HG03095 (cell line): Measurements from ENCODE around the gene ATP5PB.

Experiments
- ATAC-seq: cut with Tn5 transposase; IDR thresholded peaks from one replicate; pipeline ENCODE4 v1.9.1; 2021; ENCODE audit warnings: moderate library complexity; ENCODE audit not compliant: unreplicated experiment

ATP5PB gene, protein sequence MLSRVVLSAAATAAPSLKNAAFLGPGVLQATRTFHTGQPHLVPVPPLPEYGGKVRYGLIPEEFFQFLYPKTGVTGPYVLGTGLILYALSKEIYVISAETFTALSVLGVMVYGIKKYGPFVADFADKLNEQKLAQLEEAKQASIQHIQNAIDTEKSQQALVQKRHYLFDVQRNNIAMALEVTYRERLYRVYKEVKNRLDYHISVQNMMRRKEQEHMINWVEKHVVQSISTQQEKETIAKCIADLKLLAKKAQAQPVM

DNA sequence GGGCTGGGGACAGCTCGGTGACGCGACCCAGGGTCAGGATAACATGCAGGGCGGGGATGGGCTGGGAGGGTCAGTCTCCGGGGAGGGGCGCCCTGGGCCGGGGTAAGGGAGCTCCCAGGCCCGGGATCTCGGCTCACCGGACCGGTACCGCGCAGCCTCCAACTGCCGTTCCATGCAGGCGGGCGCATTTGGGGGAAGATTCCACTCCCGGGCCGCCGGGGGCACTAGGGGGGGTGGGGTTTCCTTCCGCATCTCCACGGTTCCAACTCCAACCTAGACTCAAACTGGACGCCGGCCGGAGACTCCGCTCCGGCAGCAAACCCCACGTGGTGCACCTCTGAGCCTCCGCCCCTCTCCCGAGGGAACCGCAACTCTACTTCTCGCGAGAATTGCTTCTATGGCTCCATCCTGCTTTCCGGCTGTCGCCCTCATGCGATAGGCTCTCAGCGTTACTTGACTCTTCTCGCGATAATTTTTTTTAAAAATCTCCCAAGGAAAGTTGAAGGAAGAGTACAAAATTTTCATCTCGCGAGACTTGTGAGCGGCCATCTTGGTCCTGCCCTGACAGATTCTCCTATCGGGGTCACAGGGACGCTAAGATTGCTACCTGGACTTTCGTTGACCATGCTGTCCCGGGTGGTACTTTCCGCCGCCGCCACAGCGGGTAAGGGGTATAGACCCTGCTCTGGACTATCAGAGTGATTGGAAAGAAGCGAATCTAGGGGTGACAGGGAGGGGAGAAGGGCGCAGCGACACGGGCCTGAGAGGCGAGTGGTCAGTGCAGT, at the start of gene ATP5PB, which contains the start of gene WDR77:
Gene ATP5PB, plus strand, starts transcription at position 547 of the 785 bp plus-strand sequence. Its CDS starts 78 bp downstream, at position 625.
Gene WDR77, minus strand, starts transcription at position 339 of the 785 bp plus-strand sequence. Its CDS starts 87 bp downstream, at position 252.
- ATAC-seq = peak; percentile 82

DNA sequence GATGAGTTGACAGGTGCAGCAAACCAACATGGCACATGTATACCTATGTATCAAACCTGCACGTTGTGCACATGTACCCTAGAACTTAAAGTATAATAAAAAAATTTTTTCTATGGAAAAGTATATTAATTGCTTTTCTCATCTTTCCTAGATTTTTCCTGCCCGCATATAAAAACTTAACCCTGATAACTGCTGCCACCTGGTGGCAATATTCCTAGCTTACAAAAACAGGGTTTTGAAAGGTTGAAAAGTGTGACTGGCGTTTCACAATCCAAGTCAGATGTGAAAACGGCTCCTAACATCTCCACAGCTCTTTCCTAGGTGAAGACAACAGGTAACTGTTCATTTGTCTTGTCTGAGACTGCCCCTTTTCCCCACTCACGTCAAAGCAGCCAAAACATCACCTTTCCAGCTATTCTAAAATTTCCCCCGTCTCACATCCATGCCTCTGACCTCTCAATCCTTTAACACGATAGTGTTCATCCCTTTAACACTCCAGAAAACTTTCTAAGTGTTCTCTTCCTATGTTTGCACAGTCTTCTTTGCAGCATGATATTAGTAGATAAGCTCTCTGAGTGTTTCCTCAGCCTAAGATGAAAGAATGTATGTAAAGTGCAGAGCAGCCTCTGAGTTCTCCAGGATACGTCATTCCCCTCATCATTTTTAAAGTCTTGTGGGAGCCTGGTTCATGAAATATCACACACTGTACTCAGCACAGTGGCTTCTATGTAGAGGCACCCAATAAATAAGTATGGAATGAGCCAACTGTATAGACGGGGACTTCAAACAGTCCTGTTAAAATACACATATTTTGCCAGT, 49.3 kb upstream of the ATP5PB start:
- ATAC-seq = no peak

DNA sequence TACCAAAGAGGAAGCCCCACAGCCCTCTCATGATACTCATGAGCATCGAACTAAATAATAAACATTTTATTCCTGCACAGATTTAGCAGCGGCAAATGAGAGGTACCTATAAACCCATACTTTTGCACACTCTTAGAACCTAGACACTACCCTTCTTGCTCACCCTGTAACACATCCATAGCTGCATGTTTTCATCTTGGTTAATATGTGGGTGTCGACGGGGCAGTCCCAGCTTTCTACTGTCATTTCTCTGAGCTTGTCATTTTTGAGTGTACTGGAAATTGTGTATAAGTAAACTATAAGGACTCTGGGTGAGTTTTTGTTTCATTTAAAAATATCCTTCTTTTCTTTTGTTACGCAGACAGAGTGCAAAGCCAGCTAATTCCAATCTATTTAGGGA, 47.2 kb upstream of the ATP5PB start:
- ATAC-seq = no peak

DNA sequence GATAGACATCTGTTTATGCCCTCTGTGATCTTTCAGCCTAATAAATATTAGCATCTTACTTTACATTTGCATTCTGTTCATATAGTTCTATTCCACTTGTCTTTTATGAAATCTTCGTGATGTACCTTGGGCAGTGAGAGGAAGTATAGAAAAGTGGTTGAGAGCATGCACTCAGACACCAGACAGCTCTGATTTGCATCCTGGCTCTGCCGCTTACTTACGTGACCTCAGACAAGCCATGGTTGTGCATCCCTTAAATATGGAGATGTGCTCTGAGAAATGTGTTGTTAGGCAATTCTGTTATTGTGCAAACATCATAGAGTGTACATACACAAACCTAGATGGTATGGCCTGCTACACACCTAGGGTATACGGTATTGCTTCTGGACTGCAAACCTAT, 44.7 kb upstream of the ATP5PB start:
- no peak for ATAC-seq

DNA sequence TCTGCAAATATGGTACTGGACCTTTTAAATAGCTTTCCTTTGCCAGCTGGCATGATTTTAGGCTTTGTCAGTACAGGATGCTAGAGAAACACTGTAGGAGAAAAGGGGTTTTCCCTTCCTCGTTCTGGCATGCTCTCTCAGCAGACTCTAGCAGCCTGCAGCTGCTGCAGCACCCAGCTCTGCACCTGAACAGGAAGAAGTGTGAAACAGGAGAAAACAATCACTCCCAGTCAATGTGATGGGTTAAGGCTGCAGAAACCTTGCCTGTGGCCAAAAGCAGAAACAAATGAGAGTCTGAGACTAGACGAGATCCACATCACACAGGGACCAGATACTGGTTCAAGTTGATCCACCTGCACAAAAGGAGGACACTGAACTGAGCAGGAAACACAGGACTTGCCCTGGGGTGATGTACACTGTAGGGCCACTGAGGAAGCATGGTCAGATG, 42.9 kb upstream of the ATP5PB start:
- peak; percentile 92 for ATAC-seq

DNA sequence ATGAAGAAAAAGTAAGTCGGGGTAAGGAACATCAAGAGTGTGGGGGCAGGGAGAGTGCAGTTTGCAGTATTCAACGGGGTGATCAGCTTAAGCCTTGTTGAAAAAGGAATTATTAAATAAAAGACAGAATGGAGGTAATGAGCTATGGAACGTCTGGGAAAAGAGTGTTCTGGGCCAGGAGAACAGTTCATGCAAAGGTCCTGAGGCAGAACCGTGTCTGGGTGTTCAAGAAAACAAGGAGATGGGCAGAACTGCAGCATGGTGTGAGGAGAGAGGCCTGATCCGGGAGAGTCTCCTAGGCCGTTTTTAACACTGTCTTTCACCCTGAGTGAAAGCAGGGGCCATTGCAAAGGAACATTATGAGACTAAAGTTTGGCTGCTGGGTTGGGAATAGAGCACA, 42.0 kb upstream of the ATP5PB start:
- ATAC-seq = no peak

DNA sequence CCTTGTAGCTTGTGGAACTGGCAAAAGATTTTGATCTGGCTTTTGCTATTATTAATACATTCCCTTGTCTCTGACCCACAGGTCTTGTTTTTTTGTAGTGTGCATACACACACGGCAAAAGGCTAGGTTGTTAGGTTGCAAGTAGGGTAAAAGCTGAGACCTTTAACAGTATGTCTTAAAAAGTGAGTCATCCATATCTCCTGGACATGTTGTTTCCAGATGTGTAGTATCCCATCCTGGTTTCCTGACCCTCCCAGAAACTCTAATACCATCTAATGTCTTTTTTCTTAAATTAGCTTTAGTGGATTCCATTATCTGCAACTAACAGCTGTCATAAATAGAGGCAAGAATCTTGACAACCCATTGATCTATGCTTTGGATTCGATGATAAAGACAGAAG, 36.4 kb upstream of the ATP5PB start:
- ATAC-seq = no peak

DNA sequence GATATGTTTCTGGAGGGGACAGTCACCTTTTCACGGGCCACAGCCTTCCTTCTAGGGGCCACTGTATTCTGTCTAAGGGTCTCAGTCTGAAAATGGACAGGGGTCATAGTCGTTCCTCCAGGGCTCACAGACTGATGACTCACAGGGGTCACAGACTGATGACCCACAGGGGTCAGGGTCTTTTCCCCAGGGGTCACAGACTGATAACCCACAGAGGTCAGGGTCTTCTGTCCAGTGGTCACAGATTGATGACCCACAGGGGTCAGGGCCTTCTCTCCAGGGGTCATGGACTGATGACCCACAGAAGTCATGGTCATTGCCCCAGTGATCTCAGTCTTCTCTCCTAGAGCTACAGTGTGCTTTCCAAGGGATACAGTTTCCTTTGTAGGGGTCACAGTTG, 34.5 kb upstream of the ATP5PB start:
- no peak for ATAC-seq

DNA sequence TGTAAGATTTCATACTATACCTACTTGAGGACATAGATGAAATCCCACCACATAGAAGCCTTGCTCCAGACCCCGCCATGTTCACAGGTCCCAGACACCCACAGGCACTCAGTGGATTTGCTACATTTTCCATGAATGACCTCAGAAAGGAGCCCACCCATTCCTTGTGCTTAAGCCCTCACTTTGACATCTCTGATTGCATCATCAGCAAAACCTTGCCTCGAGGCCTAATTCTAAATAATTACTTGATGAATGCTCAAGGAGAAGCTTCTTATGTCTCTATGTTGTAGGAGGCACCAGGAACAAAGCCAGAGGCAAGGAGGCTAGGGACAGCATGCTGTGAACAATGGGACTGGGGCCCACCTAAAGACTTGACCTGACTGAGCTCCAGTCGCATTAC, 33.8 kb upstream of the ATP5PB start:
- no peak for ATAC-seq

DNA sequence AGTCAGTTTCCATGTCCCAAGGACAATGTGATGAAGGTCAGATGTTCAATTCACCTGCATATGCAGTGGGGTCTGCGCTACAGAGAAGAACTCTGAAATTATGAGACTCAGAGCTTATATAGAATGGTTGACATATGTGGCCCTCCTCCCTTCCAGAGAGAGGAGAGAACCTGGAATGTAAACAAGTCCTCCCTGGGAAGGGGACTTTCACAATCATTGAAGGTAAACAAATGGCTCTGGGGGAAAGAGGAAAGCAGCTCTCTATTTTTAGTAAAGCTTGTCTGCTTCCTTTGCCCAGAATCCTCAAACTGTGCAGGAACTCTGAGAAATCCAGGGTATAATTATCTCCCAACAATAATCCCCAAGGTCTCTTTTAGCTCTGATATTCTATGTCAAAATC, 31.5 kb upstream of the ATP5PB start:
- no peak for ATAC-seq

DNA sequence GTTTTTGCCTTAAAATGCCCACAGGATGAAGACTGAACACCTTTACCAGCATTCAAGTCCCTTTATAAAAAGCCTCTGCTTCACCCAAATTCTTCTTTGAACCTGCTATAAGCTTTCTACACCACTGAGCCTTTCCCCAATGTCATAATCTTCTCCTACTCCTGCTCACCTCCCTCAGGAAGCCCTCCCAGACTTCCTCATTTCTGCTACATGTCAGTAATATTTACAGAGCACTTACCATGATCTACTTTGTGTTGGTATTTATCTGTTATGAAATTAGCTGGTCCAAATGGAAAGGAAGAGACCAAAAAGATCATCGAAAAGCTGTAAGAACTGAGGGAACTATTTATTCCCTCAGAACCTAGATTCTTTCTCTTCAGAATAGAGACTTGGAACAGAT, 30.2 kb upstream of the ATP5PB start:
- no peak for ATAC-seq

DNA sequence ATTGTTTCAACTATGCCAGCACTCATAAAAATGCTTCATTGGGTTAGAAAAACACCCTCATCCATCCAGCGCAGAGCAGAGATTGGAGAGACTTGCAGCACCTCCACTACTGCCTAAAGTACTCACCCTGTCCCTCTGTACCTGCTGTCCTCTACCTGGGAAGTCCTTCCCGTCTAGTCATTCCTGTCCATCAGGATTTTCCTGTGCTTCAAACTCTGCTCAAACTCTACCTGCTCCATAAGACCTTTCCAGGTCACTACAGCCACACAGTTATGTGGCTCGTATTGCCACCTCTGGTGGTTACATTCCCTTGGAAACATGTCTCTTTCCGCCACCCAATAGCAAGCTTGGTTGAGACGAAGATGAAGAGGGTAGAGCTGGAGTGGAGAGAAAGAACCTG, 28.9 kb upstream of the ATP5PB start:
- ATAC-seq = no peak

DNA sequence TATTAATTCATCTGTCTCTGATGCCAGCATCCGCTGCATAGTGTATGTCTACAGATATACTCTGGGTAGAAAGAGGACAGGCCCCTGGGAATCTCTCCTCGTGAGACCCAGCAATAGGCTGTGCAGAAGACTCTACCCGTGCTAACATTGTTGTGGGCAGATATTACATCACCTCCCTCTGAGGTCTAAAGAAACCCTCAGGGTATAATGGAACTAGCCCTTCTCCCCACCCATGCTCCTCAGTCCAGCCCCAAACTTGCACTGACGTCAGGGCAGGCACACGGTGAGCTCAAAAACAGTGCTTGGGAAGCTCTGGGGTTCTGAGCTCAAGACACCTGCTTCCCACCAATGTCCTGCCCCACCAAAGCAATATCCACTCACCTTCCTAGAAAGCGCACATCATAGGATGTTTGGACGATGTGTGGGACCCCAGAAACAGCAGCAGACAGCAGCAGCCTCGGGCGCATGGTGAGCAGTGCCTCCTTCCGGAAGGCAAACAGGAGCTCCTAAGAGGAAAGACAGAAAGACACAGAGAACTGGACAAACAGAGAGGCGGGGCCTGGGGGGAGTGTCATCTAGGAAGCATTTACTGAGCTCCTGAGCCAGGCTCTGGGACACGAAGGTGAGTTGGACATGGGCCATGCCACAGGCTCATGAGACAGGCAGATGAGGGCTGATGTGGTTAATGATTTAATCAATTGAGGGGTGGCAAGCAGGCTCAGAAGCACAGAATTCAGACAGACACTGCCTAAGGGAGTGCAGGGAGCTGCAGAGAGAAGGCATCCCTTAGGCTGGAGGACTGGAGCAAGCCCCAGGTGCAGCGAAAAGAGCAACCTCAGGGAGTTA, 26.5 kb upstream of the ATP5PB start:
- no peak for ATAC-seq

DNA sequence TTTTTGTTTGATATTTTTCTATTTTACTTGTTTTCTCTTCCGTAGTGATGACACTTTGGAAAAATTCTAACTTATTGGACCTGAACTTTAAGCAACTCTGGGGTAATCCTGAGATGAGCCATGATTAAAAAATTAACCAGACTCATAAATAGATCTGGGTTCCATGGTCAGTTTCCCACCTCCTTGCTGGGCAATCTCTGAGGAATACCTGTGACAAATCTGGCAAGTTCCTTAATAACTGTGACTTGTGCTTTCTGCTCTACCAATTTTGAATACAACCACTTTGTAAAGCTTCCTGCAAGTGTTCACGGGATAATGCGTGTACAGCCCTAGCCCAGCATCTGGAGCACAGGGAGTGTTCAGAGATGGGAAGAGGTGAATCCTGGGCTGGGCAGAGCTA, 25.0 kb upstream of the ATP5PB start:
- no peak for ATAC-seq

DNA sequence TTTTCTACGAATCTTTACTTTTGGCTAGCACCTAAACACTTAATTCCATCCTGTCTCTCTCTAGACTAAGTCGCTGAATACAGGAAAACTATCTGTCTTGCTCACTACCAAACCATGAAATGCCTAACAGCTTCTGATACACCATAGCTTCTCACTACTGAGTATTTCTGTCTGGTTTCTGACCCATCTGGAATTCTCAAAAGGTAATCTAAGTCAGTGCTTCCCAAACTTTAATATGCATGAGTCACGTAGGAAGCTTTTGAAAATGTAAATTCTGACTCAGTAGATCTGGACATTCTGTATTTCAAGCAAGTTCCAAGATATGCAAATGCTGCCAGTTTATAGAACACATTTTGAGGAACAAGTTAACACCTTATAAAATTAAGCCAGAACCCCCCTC, 12.5 kb upstream of the ATP5PB start:
- no peak for ATAC-seq

DNA sequence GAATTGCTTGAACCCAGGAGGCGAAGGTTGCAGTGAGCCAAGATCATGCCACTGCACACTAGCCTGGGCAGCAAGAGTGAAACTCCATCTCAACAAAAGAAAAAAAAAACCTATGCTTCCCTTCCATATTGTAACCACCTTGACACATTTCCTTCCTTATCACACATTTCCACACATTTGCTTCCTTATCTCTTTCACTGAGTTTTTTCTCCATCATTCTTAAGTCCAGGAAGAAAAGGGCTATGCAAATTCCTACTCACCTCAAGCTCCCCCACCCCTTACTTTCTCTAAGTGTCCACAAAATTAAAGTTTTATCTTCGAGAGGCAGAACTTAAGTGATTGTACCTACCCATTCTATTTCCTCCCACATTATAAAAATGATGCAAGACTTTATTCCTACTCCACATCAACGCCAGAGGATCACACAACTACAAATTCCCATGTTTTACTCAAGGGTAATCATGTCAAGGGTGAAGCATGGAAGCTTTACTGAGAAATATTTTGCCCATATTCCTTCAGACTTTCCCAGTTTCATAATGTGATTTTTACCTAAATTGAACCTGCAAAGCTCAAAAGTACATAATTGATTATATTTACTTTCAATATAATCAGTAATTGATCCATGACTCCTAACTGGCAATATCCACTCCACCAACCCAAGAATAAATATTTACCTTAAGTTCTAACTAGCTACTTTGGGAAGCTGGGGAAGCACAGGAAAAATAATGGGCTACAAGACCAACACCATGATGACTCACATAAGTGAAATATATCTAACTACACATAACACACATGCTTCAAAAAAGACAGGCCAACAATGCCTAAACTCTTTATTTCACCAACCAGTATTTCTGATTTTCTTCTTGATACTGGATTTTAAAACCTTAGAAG, 9.6 kb upstream of the ATP5PB start:
- ATAC-seq = no peak

DNA sequence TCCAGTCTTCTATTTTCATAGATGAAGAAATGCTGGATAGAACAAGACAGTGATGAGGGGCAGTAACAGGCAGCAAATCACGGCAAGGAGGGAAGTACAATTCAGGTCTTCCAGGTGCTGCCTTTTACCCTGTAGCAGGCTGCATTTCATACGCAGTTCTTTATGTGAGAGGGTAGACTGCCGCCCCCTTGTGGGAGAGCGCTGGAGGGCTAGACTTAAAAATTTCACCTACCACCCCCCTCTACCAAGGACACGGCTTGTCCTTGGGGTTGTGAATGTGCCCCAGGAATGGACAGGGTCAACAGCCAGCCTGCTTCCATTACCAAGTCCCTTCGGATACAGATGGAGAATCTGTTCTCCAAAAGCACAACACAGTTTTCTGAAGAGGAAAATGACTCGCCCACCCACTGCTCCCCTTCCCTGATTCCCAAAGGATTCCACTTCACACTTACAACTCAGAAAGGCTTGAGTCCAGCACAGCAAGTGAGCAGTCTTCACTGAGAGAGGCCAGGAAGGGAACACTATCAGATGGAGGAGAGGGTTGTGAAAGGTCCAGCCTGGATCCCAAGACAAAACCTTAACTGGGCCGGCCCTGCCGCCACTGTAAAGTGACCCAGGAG, 7.6 kb upstream of the ATP5PB start:
- no peak for ATAC-seq

DNA sequence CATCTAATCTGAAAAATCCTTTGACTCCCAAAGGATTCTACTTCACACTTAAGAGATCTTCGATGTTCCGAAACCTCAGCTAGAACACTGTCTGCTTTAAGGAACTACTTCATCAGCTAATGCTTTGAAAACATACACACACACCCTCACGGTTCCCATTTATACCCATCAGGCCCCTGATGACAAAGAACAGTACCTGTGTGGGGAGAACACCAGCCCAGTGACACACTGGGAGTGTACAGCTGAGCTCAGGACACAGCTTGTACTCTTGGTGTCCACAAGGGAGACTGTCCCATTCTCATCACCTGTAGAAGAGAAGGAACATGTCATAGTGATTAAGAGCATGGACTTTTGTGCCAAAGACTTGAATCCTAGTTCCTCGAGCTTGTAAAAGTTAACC, 6.8 kb upstream of the ATP5PB start:
- no peak for ATAC-seq

DNA sequence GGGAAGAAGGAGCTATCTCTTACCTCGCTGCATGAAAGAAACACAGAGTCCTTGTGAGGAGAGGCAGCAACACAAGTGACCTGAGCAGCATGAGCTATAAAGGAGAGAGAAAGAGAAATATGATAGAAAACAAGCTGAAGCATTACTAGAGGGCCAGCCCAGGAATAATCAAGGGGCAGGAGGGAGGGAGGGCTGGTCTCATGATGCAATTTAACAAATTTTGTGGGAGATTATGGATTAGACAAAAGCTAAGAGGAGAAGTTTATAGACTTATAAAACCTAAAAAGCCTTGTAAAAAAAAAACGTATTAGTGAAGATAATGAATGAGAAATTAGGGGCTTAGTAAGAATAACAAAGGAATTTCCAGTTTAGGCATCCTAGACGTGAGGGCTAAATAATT, 5.2 kb upstream of the ATP5PB start:
- ATAC-seq = no peak
